Psoas muscle (tissue), 8 donors: ENCODE results near the gene SCAMP1. TPM values are rescaled to one million over a fixed set of nuclear protein-coding genes. Genes with fewer than 3 reads are reported as not detected.

ENCODE experiments used
- ATAC-seq, 4 donors: fragments of 200-7000 bp; cut with Tn5 transposase; one replicate each; pipeline ENCODE4 v1.9.1; 2020; ENCODE audit warnings: moderate library complexity in 3 of 4, mild to moderate bottlenecking in 2 of 4
- DNase-seq, 2 donors: peaks; one replicate each; pipeline ENCODE4 v3.0.0-alpha.2; 2020
- H3K27ac ChIP-seq: fragments of 200-600 bp; one replicate; pipeline ENCODE4 v1.8.0; 2022
- H3K27me3 ChIP-seq, 3 donors: fragments of 200-600 bp in 1 of 3; one replicate each; pipeline versions ENCODE4 v1.6.1 to v1.8.0; 2013 to 2022; ENCODE audit warnings: low read length in 2 of 3, mild to moderate bottlenecking in 2 of 3, moderate library complexity in 1 of 3; ENCODE audit not compliant: insufficient read depth in 3 of 3
- H3K36me3 ChIP-seq, 2 donors: fragments of 200-600 bp in 1 of 2; one replicate each; pipeline versions ENCODE4 v1.6.1 to v1.8.0; 2013 to 2022; ENCODE audit warnings: low read depth in 1 of 2, mild to moderate bottlenecking in 1 of 2, moderate library complexity in 1 of 2; ENCODE audit not compliant: insufficient read depth in 1 of 2
- H3K4me1 ChIP-seq: fragments of 200-600 bp; one replicate; pipeline ENCODE4 v1.8.0; 2022
- H3K4me3 ChIP-seq: fragments of 200-600 bp; one replicate; pipeline ENCODE4 v1.8.0; 2022; ENCODE audit warnings: mild to moderate bottlenecking
- H3K9me3 ChIP-seq: fragments of 200-600 bp; one replicate; pipeline ENCODE4 v1.8.0; 2022
- CTCF ChIP-seq: fragments of 200-600 bp; IDR thresholded peaks from one replicate; pipeline ENCODE4 v1.8.0; 2022; ENCODE audit warnings: antibody characterized with exemption
- WGBS, 3 donors: extraction: QIAGEN DNeasy Blood & Tissue Kit; methylation state at CpG; one replicate each; pipeline versions ENCODE4 v1.1.6 to v1.1.7; 2013; 5-methylcytosine and 5-hydroxymethylcytosine counted together
- intact Hi-C, 2 donors: fragments of 100-400 bp; cut with DNase I; formaldehyde crosslinking; loops; one replicate each; pipeline versions ENCODE4 v1.11.0 to v1.14.2; 2022
- polyA plus RNA-seq, 3 donors: library from polyadenylated mRNA; stranded (reverse); fragments of 200-250 nt; gene quantifications; one replicate each; pipeline ENCODE4 v1.2.3, GENCODE V29; 2013
- total RNA-seq, 4 donors: library from RNA; stranded (reverse); fragmentation: NEBNext Ultra II Directional in 2 of 4; extraction: Animal tissue kit (Norgen Biotek cat#: 25700) in 2 of 4; gene quantifications; one replicate each; pipeline versions ENCODE4 v1.2.1 to v1.2.4, GENCODE V29; 2021 to 2023
- donor health status: healthy with polysubstance abuse.
- donor health status: DM: no; HTN: no; CAD: no; lungs with moderate emphysema.
- donor health status: Bipolar disorder and iron deficiency.
- donor health status: healthy.
- donor health status: DM: yes; HTN: yes; CAD: no.
- donor health status: DM: no; HTN: no; CAD: no.
- donor health status: DM: no; HTN: no; CAD: no.
- donor health status: DM: yes; HTN: yes; CAD: no.

SCAMP1 gene
- total and polyA plus RNA-seq, 7 donors, result 7.2 to 28.4 (median 16.4) TPM

GRCh38 chr5:78331523-78332080 lies 28.8 kb upstream of the SCAMP1 start:
- Histone ChIP-seq H3K4me1 (no peaks in the 10 kb centered on the region), H3K9me3 (no peaks in the 10 kb centered on the region), H3K27ac (no peak overlapping the region), H3K27me3 (no peaks in the 10 kb centered on the region), H3K4me3 (no peak overlapping the region), H3K36me3 (no peaks in the 10 kb centered on the region)
- no peak for TF ChIP-seq CTCF
- intact Hi-C loops, result no loop called here
- ATAC-seq, result no peak
- no peak for DNase-seq

- ATAC-seq (no peak), DNase-seq (no peak)
- Histone ChIP-seq H3K4me3 (no peak overlapping the region), H3K4me1 (no peaks in the 10 kb centered on the region), H3K36me3 (no peaks in the 10 kb centered on the region), H3K27ac (no peak overlapping the region), H3K9me3 (no peaks in the 10 kb centered on the region), H3K27me3 (peaks cover 0 to 2% (median 0%) of the 10 kb centered on the region in 3 donors)
- intact Hi-C loops, result no loop called here
- 26 to 47% (median 28%) methylated on average over 3 of the region's 3 CpGs for WGBS, 3 donors
- TF ChIP-seq CTCF, result no peak
Observed at GRCh38 chr5:78334811-78335210, 25.6 kb upstream of the SCAMP1 start.

GRCh38 chr5:78335976-78336375 lies 24.4 kb upstream of the SCAMP1 start:
- ATAC-seq, result no peak

GRCh38 chr5:78336698-78337097 lies 23.7 kb upstream of the SCAMP1 start:
- no peak overlapping the region for H3K4me3 ChIP-seq
- 86 to 95% (median 92%) methylated on average over 2 of the region's 2 CpGs for WGBS, 3 donors
- ATAC-seq, result no peak
- intact Hi-C loops, result no loop called here
- H3K27me3 ChIP-seq, result peaks cover 0 to 2% (median 0%) of the 10 kb centered on the region in 3 donors
- H3K27ac ChIP-seq, result no peak overlapping the region
- no peaks in the 10 kb centered on the region for H3K36me3 ChIP-seq
- no peaks in the 10 kb centered on the region for H3K9me3 ChIP-seq
- DNase-seq, result no peak
- TF ChIP-seq CTCF, result no peak
- no peaks in the 10 kb centered on the region for H3K4me1 ChIP-seq

More at GRCh38 chr5:78335976-78336375, 24.4 kb upstream of the SCAMP1 start:
- Histone ChIP-seq H3K27me3 (peaks cover 0 to 2% (median 0%) of the 10 kb centered on the region in 3 donors), H3K9me3 (no peaks in the 10 kb centered on the region), H3K4me3 (no peak overlapping the region), H3K36me3 (no peaks in the 10 kb centered on the region), H3K4me1 (no peaks in the 10 kb centered on the region), H3K27ac (no peak overlapping the region)
- DNase-seq, result no peak
- intact Hi-C loops, result no loop called here
- WGBS, 3 donors, result 52 to 60% (median 57%) methylated on average over 2 of the region's 2 CpGs
- TF ChIP-seq CTCF, result no peak
